Measurements from ENCODE around the gene OMA1.
"Not testable (repeated sequence)": the region's sequence is repeated elsewhere in the genome, so short reads cannot be mapped to it uniquely, and the experiment has no call there.

The OMA1 gene

DNA sequence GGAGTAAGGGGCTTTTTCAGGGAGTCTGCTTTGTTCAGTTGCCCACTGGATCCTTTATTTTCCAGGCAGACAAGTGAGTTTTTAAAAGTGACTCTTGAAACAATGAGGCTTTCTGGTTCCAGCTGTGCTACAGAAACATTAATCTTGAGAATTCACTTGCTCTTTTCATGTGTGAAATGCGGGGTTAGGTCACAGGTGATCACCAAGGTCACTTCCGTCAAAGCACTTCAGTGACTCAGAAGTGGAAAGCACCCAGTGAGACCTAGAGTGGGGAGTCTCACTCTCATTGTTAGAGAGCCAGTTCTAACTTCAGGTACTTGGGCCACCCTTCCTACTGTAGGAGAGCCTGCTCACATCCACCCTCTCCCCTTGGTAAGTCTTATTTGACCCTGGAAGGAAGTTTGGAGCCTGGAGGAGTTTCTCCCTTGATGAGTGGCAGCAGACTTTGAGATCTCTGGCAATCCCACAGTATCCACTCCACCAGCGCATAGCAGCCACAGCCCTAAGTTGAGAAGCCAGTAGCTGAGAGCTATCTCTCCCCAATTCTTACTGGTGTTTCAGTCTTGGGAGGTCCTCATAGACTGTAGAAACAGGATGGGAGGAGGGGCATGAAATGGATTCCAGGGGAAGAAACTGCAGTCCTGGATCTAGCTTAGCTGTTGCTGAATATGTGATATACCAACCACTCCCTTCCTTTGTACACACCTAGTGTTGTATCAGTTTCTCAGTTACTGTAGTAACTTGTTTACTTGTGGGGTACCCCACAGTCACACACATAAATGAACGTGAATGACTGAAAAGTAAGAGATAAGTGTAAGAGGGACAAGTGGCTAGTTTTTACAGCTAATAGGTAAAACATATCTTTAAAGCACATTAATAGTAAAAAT is 27.4 kb upstream of the OMA1 start:
- no peak for DNase-seq

DNA sequence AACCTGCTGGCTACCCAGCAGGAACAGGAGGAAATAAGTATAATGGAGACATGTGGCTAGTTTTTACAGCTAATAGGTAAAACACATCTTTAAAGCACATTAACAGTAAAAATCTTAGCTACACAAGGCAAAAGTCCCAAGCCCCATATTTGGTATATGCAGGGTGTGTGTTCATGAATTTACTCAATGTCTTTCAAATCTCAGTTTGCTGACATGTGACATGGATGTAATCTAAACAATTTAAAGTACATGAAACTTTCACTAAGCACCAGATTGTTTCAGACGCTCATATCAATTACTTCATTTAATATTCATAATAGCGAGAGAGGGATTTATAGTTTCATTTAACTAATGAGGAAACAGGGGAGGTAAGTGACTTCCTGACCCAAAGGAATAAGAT is 26.6 kb upstream of the OMA1 start:
- no peak for DNase-seq

DNA sequence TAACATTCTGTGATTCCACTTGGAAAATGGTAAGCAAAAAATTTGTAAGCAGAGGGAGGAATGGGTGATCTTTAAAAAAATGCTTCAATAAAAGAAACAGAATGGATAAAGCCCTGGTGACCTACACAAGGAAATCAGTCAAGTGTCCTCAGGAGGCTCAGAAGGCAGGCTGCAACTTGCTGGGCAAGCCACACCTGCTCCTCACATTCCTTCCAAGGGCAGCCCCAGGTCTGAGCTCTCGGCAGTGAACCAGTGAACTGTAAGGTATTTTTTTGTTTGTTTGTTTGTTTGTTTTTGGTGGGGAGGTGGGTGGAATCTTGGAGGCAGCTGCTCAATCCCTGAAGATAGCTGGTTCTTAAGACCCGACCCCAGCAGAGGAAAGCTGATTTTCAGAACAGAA is 26.2 kb upstream of the OMA1 start:
- no peak for DNase-seq

DNA sequence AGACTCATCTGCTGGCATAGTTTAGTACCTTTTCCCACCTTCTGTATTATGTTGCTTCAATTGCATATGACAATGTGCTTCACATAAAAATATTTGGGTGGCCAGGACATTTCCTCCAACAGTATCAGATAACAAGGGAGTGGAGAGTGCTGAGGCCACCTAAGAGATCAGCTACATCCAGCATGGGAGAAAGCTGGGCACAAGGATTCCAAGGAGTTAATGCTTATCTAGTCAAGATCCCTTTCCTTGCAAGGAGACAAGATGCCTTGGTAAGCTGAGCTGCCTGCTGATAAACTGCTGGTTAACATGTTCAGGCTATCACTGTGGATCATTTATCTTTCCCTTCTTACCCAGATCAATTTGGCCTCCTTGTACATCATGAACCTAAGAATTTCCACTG is 25.1 kb upstream of the OMA1 start:
- DNase-seq, result no peak

DNA sequence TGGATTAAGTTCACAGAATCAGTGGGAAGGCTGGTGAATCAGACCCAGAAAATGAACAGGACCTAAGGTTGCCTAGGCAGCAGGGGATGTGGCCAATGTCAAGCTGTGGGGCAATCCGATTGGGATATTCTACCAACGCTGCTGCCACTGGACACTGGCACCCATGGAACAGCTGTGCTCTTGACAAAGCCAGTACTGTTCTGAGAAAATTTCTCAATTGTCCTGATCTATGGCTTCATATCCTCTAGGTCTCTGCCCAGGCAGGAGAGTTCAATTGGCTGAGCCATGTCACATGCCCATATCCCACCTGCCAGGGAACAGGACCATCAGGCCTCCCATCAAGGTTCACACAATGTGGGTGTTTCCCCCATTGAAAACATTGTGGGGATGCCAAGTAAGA is 24.3 kb upstream of the OMA1 start:
- no peak for DNase-seq

DNA sequence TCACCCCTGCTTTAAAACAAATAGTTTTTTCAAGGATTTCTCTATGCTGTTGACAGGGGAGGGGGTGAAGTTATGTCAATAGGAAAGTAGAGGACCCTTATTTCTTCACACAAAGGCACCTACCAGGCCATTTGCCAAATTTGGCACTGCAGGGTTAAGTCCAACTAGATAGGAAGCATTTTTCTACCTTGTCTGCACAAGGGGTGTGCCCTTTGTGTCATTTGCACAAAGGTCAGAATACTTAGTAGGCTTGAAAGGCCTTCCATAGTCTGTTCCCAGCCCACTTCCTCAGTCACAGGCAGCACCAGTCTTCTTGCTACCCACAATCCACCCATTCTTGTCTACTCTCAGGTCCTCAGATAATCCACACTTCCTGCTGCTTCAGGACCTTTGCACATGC is 23.6 kb upstream of the OMA1 start:
- no peak for DNase-seq

DNA sequence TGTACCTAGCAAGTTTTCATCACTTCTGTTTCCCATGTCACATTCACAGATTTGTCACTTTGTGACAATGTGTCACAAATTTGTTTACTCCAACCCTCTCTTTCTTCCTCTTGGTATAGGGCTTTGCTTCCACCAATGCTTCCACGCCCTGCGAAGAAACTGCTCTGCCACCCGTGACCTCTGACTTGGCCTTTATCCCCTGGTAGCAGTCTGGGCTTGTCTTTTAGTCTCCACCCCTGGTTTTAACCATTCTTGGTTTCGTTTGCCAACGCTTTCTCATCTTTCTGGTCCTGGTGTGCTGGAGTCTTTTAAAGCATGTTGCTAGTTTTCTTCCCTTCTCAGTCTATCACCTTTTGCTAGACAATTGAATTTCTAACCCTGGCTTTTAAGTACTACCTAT is 22.4 kb upstream of the OMA1 start:
- DNase-seq, result no peak

DNA sequence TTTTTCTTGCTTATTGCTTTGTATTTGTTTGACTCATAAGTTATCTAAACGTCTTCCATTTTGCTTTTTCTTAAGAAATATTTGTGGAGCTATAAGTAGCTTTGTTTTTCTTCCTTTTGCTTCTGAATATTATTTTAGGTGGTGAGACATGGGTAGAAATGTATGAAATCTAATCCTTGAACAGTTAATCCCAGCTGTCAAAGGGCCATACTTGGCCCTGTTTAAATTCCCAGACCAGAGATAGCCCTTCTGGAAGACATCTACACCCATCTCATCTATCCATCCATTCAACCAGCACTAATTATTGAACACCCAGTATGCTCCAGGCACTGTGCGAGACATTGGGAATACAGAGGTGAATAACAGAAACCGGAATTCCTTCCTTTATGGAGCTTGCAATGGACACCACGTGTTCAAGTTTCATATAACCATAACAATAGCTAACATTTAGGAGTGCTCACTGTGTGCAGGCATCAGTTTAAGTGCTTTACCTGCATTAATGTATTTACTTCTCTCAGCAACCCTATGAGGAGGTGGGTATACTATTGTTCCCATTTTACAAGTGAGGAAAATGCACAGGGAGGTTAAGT is 21.8 kb upstream of the OMA1 start:
- DNase-seq, result no peak

DNA sequence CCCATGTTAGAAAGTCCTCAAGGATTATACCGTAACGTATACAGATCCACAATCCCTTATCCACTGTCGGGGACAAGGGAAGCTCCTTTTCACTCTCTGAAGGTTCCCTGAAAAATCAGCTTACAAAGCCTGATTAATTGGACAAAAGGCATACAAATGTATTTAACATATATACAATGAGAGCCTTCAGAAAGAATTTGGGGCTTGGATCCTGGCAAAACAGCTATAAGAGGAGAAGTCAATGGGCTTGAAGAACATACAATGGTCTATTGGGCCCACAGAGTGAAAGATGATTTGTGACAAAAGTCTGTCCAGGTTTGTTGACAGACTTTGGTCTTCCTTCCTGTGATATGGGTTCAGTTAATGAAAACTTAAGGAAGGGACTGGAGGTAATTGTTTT is 19.8 kb upstream of the OMA1 start:
- no peak for DNase-seq

DNA sequence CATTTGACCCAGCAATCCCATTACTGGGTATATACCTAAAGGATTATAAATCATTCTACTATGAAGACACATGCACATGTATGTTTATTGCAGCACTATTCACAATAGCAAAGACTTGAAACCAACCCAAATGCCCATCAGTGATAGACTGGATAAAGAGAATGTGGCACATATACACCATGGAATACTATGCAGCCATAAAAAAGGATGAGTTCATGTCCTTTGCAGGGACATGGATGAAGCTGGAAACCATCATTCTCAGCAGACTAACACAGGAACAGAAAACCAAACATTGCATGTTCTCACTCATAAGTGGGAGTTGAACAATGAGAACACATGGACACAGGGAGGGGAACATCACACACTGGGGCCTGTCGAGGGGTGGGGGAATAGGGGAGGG is 17.2 kb upstream of the OMA1 start:
- DNase-seq, result not testable (repeated sequence)

DNA sequence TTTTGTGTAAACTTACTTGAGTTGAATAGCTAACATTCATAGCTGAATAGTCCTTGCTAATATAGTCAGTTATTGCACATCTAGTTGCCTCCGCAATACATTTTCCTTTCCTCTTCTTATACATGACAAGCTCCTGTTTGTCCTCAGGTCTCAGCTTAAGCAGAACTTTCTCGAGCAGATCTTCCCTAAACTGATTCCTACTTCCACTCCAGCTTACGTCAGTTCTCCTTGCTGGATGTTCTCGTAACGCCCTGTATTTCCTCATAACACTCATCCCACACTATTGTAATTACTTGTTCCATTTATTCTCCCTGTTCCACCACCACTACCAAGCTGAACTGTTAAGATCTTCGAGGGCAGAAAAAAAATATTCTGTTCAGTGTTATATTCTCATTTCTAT is 15.1 kb upstream of the OMA1 start:
- DNase-seq, result no peak

DNA sequence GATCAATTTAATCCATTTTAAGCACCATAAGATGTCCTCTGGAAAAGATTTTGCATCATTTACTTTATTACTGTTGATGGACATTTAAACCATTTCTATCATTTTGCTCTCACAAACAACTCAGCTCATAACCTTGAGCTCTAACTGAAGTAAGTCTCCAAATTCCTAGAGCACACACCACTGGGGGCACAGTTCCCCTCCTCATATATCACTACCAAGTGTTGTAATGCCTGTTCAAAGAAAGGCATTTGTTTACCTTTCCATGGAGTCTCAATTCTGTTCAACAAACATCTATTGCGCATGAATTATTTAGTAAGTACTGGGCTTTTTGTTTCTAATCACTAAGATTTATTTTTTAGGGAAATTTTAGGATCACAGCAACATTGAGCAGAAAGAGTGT is 8.9 kb upstream of the OMA1 start:
- no peak for DNase-seq

DNA sequence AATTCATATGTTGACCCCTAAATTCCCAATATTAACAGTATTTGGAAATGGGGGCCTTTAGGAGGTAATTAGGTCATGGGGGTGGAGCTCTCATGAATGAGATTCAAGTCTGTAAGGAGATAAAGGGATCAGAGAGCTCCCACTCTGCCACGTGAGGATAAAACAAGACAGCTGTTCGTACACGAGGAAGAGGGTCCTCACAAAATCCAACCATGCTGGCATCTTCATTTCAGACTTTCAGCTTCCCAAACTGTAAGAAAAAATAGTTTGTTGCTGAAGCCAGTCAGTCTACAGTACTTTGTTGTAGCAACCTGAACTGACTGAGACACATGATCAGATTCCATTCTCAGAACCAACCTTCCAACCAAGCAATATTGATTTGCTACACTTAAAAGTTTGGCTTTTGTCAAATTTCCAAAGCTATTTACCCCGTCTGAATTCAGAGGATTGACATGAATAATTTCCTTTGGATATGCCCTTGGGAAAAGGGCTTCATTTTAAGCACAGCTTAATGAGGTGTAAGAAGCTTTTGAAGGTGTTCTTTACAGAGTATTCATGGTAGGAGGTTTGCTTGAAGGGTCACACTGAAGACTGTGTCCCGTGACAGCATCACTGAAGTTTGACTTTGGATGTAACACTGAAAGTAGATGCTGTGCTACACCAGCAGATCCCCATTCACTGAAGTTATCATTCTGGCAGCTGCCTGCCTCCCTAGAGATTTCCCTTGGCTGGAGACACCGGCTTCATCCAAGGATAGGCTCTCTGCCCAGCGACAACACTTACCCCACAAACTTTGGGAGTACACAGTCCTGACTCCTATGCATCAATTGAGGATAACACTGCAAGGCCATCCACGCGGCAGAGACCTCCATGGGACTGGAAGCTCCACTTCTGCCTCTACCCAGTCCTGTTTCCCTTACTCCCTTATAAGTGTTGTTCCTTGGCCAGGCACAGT is 4.9 kb upstream of the OMA1 start:
- DNase-seq, result no peak

DNA sequence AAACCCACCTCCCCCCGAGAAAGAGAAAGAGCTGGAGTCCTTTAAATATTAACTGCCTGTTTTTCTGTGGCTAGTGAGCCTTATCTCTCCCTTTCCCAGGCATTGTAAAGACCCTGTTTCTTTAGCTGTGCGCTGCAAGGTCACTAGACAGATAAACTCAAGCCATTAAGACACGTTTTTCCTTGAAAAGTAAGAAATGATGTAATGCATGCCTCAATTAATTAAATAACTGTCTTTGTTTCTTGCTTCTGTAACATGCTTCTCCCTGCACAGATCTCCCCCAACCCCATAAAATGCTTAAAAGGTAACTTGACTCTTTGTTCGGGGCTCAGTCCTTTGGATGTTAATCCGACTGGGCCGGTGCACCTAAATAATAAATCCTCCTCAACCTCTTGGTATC is 2.8 kb upstream of the OMA1 start:
- DNase-seq, result not testable (repeated sequence)

DNA sequence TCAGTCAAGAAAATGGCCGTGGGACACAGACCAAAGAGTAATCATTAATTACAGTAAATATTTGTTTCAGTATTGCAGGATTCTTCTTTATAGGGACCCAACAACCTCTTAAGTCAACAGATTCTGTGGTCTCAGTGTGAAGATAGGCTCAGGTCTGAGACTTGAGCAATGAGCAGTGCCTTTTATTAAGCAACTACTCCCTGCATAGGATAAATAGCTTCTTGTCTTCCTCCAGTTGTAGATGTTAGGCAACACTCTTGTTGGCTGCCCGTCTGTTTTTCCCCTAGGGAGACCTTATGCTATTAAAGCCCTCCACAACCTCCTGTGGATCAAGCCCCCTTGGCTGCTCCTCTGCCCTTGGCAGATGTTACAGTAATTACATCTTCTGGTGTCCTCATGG is 1.8 kb upstream of the OMA1 start:
- DNase-seq, result no peak

DNA sequence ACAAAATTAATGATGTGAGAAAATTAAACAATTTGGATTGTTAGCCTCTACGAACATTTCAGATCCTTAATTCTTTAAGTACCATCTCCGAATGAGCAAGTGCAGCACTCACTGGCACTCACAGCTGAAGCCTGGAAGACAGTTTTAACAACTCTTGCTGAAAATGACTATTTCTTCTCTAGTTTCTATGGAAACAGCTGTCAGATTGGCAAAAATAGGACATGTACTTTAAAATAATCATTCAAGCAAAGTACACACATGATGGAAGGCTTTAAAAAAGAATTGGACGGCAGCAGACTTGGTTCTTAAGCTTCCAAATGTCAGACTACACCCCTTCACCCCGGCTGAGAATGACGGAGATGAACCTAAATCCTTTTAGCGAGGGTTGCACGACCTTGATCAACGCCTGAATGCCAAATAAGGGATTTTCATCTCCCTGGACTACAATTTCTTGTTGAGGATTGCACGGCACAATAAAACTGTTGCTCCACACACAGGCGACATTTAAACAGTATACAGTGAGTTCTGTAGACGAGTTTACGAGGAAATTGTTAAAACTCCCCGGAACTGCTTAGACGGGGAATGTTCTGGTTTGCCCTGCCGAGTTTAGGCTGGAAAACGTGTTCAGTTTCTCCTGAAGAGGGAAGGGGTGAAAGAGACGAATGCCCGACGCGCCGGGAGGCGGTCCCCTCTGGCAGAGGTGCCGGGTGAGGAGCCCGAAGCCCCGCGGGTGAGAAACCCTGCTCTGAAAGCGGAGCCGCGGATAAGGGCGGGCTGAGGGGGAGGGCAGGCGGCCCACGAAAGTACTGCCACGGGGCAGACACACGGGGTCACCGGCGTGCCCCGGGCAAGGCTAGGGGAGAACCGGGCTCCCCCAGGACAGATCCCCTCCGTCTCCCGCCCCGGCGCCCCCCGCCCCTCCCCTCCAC is 671 bp downstream of the OMA1 start:
- DNase-seq, result peak; percentile 91

DNA sequence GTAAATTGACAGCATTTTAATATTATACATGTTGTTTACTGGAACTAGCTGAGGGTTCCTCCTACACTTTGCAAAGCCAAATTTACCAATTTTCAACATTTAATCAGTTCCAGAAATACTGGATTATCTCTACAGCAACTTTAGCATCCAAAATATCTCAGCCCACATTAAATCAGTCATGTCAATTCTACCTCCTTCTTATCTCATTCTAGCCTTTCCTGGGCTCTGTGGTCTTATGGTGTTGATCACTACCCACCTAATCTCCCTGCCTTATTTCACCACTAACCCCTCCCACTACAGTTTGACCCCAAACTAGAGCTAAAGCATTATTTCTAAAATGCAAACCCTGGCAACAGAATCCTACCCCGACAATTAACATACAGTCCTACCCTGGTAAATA is 3.3 kb downstream of the OMA1 start:
- DNase-seq, result no peak

DNA sequence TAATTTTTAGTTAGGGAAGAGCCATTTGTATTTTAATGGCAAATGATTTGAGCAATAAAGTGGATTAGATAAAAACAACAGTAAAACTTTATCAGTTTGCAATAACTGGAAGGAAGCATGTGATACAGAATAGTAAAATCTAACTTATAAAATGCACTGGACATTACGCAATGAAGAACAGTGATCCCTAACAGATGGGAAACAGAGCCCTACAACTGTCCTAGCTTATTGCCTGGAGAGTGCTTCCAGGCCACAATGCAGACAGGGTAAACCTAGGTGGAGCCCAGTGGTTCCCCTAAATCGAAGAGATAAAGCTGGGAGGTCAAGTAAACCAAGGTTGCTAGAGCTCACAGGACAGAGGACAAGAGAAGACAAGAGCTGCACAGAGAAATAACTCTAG is 7.0 kb downstream of the OMA1 start:
- DNase-seq, result no peak

DNA sequence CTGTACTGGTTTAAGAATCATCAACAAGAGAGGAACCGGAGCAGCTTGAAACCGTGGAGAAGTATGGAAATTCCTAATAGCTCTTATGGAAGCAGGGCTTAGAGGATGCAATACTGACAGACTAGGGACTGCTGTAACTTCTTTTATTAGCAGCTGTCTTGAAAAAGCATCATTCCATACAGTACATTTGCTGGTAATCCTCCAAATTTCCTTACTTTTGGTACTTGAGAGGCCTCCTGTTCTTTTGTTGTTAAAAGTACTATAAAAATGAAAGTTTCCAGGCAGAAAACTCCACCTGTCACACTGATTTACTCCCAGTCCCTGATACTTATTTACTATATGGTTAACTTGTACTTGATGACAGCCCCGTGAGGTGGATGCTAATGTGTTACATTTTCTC is 7.7 kb downstream of the OMA1 start:
- DNase-seq, result no peak

DNA sequence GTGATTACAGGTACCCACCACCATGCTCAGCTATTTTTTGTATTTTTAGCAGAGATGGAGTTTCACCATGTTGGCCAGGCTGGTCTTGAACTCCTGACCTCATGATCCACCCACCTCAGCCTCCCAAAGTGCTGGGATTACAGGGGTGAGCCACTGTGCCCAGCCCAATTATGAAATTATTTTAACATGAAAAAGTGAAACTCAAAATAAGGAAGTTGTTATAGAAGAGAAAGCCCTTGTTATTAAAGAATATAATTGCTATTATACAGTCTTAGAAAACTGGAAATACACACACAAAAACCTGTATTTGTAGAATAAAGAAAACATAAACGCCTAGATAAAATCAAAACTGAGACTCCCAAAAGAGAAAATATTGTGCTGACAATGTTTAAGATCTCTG is 14.7 kb downstream of the OMA1 start:
- not testable (repeated sequence) for DNase-seq

DNA sequence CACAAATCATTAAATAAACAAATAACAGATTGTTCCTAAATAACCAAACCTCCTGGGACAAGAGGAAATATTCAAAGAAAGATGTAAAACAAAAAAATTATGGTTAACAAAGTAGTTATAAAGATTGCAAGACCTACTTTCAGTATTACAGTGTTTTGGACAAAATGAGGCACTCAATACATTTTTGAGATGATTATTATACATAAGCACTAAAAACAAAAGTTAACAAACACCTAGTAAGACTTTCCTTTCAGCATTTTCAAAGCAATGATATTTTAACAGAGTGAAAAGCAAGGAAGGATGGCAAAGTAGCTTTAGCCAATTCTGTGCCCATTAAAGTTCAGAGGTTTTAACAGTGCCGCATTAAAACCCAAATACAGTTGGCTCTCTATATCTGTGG is 17.2 kb downstream of the OMA1 start:
- DNase-seq, result no peak

DNA sequence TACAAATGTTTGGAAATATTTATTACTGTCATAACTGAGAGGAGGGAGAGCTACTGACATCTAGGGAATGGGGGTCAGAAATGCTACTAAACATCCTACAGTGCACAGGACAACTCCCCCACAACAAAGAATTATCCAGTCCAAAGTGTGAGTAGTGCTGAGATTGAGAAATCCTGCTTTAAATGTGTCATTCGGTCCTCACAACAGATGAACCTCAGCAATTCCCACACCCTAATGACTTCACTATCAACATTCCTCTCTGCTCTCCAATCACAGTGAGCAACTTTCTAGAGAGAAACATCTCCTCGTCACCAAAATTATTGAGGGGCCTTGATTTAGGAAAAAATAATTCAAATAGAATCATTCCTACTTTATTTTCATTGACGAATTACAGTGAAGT is 18.0 kb downstream of the OMA1 start:
- no peak for DNase-seq

Data from eye (tissue), 1 donor.